Retinal pigment epithelial cell (primary cell): Measurements from ENCODE around the gene FSHR.
A peak's percentile ranks its signal among the peaks of the same experiment; 100 is the strongest.

ENCODE experiments used
- DNase-seq: peaks from one replicate; pipeline ENCODE4 v3.0.0-alpha.2; 2010; ENCODE audit warnings: low read depth
- H3K4me3 ChIP-seq: 2 replicates; pipeline ENCODE4 v1.5.1; 2011; ENCODE audit warnings: mild to moderate bottlenecking, low read length, control low read depth, moderate library complexity
- TF ChIP-seq, protein P1 (sequence below): conservative IDR thresholded peaks from 2 replicates; pipeline ENCODE4 v1.5.1; 2011; ENCODE audit warnings: low read depth, low read length, control low read depth, inconsistent platforms

FSHR gene

DNA sequence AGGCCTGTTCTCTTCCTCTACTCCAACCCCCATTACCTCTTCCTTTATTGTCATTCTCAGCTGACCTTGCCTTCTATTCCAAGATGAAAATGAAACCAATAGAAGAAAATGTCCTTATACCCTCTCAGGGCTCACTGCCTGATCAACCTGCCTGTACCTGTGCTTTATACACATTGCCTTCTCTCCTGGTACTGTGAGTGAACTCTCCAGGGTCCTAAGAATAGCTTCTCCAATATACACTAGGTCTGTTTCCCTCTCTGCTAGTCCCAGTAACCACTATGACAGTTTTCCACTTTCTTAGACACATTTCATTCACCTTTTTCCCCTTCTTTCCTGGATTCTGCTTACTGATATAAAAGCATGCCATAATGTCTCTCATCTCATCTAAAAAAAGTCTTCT is 85.7 kb downstream of the FSHR start:
- TF ChIP-seq, protein P1, sequence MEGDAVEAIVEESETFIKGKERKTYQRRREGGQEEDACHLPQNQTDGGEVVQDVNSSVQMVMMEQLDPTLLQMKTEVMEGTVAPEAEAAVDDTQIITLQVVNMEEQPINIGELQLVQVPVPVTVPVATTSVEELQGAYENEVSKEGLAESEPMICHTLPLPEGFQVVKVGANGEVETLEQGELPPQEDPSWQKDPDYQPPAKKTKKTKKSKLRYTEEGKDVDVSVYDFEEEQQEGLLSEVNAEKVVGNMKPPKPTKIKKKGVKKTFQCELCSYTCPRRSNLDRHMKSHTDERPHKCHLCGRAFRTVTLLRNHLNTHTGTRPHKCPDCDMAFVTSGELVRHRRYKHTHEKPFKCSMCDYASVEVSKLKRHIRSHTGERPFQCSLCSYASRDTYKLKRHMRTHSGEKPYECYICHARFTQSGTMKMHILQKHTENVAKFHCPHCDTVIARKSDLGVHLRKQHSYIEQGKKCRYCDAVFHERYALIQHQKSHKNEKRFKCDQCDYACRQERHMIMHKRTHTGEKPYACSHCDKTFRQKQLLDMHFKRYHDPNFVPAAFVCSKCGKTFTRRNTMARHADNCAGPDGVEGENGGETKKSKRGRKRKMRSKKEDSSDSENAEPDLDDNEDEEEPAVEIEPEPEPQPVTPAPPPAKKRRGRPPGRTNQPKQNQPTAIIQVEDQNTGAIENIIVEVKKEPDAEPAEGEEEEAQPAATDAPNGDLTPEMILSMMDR: no peak
- no peak overlapping the region for H3K4me3 ChIP-seq
- DNase-seq: no peak

DNA sequence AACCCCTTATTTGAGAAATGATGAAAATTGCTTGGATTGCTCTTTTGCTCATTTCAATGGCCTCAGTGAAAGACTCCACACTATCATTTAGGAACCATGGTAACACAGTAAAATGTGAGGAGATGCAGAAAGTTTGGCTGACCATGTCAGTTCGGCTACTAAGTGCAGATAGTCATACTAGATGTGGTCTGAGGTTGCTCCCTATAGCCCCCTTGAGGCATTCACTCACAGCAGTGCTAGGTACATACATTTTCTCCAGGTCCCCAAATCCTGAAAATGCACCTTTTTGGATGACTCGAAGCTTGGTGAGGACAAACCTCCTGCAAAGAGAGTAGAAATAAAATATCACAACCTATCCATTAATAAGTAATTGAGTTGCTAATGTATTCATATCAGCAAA is 86.3 kb downstream of the FSHR start:
- no peak for DNase-seq
- H3K4me3 ChIP-seq: no peak overlapping the region
- TF ChIP-seq, protein P1: no peak

DNA sequence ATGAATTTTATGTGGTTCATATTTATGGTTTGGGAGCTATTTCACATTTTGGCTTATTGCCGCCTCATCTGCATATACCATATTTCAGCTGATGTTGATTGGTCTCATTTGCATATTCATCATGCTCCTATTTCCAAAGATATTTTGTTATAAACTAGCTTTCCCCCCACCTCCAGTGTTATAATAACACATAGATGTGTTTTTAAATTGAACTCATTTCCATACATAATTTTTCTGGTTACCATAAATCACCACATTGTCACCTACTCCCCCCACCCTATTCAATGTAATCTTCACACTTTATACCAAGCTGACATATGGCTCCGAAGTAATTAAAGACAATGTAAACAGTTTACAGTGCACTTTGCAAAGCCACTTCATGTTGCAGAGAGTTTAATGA is 101.2 kb downstream of the FSHR start:
- DNase-seq: no peak
- TF ChIP-seq, protein P1: no peak
- no peak overlapping the region for H3K4me3 ChIP-seq

DNA sequence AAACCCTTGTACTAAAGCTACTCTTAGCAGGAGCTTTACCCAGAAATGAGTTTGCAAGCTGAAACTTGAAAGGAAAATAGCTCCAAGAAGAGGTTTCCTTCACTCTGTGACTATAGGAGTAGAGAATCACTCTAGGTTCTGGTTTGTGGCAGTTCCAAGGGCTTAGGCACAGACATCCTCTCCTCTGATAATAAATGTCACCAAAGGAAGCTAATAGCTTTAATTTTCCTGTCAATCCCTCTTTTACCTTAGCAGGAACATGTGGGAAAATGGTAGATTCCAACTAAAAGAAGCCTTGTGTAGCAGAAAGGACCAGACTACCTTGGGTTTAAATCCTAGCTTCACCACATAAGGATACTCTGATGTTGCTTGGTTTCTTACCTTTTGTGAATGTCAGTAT is 104.0 kb downstream of the FSHR start:
- TF ChIP-seq, protein P1: no peak
- no peak overlapping the region for H3K4me3 ChIP-seq
- DNase-seq: no peak

DNA sequence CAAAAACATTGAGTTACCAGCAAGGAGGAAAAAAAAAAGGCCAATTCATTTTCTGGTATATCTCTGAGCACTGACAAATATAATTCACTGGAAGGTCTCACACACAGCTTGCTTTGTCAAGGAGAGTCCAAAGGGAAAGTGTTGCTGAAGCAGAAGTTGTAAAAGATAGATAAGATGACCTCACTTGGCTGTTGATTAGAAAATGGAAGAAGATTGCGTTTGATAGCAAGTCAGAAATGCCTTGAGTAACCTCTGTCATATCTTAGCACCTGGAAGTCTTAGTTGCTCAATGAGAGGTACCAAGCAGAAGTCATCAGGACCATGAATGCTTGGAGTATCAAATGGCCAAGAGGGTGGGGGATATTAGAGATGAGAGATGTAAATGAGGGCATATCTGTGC is 105.2 kb downstream of the FSHR start:
- TF ChIP-seq, protein P1: no peak
- no peak overlapping the region for H3K4me3 ChIP-seq
- no peak for DNase-seq

DNA sequence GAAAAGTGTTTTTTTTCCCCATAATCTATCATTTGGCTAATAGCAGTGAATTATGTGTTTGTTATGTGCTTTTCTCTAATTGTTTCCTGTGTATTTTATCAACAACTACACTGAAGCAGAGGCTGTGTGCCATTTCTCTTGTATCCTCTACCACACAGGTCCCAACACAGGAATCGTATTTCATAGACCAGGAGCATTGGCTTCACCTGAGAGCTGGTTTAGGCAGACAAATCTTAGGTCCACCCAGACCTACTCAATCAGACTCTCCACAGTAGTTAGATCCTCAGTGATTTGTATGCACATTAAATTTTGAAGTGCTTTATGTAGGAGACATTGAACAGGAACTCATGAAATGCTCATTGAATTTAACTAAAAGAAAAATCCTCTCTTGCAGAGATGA is 109.2 kb downstream of the FSHR start:
- no peak overlapping the region for H3K4me3 ChIP-seq
- TF ChIP-seq, protein P1: no peak
- no peak for DNase-seq

DNA sequence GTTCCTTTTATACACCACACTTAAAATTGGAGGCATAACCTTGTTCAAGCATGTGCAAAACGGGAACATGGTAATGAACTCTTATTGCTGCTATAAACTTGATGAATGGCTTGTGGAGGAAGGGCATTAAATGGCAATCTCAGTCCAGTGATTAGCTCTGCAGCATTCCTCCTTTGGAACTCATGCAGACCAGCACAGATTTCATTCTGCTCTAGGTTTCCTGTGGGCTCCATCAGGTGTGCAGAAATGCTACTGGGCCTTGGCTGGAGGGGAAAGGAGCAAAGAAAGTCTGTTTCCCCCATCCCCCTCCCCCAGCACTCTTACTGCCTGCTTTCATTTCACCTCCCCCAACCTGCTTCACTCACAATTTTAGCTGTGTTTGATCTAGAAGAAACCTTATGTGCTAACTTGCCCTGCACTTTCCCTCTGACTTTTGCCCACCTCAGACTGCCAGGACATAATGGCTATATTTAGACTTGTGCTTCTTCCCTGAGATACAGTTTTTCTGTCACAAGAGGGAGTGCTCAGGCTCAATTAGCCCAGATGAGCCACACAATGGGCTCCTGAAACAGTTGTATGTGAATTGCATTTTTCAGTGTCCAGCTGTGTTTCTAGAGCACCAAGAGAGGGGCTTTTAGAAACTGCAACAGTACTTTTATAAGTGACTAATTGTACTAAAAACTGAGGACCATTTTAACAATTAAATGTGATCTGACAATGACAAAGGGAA is 109.8 kb downstream of the FSHR start:
- TF ChIP-seq, protein P1: peak; percentile 39
- DNase-seq: no peak
- H3K4me3 ChIP-seq: no peak overlapping the region
